ENCODE data around the gene FAM204A.

DNA sequence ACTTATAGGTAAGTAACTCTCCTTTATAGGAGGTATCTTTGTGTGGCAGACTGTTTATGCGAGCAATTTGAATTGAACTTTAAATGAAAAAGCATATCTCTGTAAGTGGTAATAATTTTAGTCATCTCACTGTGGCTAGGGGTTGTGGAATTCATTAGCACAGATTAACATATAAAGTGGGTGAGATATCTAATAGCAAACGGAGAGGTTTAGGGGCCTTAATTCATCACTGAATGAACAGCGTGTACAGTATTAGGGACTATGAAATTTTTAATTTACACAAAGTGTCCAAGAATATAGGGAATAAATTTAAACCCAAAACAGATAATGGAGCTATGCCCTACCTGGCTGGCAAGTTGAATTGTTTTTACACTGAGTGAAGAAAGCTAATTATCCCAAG is 15.7 kb upstream of the FAM204A start:
- no peak for TF ChIP-seq POLR2A (IDR thresholded peaks at IDR 0.05; ENCODE audit: low read depth)
- no peak for TF ChIP-seq CTCF (IDR thresholded peaks at IDR 0.05)
- TF ChIP-seq EP300 (IDR thresholded peaks at IDR 0.05), result no peak
- TF ChIP-seq POLR2AphosphoS5 (IDR thresholded peaks at IDR 0.05), result no peak
